ENCODE measurements around the gene RBM38.

RBM38 gene

DNA sequence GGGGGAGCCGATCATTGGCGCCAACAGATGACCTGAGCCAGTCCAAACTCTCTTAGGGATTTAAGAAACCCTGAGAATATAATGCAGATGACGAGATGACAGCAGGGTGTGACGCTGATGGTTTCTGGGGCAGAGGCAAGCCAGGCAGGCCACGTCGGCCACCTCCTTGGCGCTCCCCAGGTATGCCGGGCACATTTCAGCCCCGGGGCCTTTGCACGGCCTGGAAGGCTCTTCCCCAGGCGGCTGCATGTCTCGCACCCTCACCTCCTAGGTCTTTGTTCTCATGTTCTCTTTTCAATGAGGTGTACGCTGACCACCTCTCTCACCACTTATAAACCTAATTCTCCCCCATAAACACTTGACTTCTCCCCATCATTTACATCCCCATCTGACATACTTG lies 64.9 kb downstream of the RBM38 start:
- DNase-seq: no peak

DNA sequence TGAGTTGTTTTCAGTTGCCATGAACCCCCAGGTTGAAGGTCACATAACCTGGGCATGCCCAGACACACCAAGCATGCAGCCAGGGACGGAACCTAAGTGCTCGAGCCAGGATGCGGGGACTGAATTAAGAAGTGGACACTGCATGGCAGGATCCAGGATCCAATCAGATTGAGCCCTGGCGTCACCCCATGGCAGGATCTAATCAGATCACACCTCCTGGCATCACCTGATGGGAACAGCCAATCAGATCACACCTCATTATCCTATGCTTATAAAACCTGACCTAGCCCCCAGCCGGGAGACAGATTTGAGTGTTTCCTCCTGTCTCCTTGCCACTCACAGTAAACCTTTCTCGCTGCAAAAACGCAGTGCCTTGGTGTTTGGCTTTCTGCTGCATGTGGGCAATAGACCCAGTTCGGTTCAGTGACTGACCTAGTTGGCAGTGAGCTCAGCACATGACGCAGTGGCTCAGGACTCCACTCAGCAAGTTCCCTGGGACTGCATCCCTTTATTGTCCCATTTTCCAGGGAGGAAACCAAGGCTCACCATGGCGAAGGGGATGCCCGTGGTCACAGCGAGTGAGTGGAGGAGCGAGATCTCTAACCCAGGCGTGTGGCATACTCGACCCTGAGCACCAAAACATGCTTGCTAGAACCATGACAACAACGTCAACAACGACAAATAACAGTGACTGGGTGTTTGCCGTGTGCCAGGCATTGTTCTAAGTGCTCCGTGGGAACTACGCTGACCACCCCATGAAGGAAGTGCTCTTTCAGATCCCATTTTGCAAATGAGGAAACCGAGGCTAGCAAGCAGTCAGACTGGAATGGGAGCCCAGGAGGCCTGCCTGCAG lies 66.3 kb downstream of the RBM38 start:
- DNase-seq: no peak

DNA sequence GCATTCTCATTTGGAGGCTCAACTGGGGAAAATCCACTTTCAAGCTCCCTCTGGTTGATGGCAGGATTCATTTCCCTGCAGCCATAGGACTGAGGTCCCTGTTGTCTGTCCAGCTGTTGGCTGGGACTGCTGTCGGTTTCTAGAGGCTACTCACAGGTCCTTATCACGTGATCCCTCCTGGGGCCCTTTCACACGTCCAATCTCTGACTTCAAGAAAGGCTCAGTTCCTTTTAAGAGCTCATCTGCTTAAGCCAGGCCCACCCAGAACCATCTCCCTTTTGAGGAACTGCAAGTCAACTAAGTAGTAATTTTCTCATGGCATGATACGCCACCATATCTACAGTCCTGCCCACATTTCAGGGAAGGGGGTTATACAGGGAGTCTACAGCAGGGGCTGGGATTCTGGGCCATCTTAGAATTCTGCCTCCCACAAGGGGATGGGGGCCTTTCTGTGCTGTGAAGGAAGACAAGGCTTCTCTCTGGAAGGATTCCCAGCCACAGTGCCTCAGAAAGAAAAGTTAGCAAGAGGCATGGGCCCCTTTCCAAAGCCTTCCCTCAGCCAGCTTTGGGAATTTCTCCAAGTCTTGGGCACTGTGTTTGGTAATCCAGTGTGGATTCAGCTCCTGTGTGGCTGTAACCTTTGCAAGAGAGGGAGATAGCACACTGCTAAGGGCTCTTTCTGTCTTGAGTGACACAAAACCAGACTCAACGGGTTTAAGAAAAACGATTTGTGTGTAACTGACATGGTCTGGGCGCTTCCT lies 67.4 kb downstream of the RBM38 start:
- DNase-seq: no peak
